ENCODE data around the gene NRP2.

The NRP2 gene

DNA sequence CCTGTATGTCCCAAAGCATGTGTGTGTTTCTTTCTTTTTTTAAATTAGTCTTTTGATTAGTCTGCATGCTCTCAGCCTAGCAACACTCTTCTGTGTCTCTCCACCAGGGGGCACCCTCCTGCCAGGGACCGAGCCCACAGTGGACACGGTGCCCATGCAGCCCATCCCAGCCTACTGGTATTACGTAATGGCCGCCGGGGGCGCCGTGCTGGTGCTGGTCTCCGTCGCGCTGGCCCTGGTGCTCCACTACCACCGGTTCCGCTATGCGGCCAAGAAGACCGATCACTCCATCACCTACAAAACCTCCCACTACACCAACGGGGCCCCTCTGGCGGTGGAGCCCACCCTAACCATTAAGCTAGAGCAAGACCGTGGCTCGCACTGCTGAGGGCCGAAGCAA, 93.8 kb downstream of the NRP2 start:
- no peak for DNase-seq (ENCODE audit: low read depth)

GRCh38 chr2:205776720-205777119, 94.4 kb downstream of the NRP2 start:
- no peak for DNase-seq (ENCODE audit: low read depth)

DNA sequence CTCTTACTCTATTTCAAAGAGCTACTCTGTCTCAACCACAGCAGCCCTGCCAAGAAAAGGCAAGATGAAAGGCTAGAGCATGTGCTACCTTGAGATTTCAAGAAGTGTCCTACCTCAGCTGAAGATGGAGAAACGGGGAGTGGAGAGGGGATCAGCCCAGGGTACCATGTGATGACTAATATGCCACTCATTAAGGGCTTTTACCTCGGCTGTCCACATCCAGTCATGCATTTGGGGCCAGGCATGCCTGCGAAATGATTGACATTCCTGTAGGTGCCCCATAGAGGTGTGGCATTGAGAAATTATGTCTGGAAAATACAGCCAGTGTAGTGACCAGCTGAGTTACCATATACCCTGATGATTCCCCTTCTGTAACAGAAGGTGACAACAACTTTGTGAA, 96.1 kb downstream of the NRP2 start:
- DNase-seq (ENCODE audit: low read depth) = no peak

- no peak for DNase-seq (ENCODE audit: low read depth)
These were observed 98.3 kb downstream of the NRP2 start for GRCh38 chr2:205780645-205781044.

GRCh38 chr2:205781244-205781931, 99.1 kb downstream of the NRP2 start:
- no peak for DNase-seq (ENCODE audit: low read depth)

DNA sequence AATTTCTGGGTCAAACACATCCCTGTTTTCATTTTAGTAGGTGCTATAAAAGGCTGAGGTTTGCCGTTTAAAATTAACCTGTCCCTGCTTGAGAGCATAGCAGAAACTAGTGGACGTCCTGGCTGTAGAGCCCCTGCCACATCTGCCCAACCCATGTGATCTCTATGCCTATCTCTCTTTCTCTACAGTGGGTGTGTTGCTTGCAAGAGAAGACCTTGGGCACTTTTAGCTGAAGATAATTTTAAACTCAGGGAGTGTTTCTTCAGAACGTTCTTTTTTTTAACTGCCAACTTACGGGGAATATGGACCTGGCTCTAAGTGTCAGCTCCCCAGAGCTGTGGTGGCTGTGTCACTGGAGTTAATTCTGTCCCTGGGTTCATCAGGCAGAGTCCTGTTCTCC, 100.6 kb downstream of the NRP2 start:
- no peak for DNase-seq (ENCODE audit: low read depth)

DNA sequence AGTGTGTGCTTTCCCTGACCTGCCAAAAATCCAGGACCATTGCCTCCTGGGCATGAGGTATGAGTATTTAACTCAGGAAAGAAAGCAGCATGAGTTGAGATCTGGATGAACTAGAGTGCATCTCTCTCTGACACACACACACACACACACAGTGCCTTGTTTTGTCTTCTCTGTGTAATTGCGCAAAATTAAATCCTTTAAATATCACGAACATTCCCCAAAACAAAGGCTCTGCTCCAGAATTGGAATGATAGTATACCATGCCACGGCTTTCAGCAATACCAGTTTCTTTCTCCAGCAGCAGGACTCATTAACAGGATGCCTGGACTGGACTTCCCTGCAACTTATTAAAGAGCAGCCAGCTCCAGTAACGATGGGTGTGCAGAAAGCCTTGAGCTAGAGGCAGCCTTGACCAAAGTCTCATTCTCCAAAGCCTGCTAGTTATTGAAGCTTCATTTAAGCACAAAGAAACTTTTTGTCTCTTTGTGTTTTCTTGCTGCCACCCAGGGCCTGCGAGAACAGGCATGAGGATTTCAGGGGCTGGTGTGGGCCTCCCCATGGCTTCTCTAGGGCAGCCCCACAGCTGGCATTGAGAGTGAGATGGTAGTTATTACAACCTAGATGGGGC, 101.7 kb downstream of the NRP2 start:
- DNase-seq (ENCODE audit: low read depth) = no peak

GRCh38 chr2:205785507-205786260, 103.4 kb downstream of the NRP2 start:
- no peak for DNase-seq (ENCODE audit: low read depth)

GRCh38 chr2:205786976-205787375, 104.7 kb downstream of the NRP2 start:
- DNase-seq (ENCODE audit: low read depth) = no peak

DNA sequence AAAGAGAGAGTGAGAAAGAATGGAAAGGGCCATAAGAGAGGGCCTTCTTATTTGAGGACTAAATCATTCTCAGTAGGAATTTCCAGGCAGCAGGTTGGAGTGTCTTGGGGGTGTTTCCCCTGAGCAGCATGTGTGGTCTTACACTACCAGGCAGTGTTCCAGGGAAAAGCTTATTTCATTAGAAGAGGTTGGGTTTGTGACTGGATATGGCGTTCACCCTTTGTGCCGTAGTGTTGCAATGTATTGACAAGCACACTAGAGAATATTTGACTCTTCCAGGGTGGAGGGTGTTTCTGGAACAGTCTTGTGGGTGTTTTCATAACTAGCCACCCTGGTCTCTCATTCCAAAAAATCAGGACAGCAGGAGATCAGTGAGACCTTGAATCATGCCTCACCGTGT, 105.5 kb downstream of the NRP2 start:
- no peak for DNase-seq (ENCODE audit: low read depth)

DNA sequence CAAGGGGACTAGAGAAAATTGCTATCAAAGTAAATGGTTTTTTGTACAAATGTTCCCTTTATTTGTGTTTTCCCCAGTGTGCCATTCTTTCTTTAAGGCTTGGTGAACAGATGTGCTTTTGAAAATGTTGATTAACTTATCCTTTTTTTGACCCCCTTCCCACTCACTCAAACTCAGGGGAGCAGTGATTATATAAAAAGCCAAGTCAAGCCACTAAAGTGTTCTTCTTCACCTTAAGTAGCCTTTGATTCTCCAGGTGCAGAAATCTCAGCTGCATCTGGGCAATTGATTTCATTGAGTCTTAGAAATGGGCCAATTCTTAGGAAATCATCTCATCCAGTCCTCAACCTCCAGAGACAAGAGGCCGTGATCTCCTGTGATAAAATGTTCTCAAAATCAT, 107.6 kb downstream of the NRP2 start:
- DNase-seq (ENCODE audit: low read depth) = no peak

- no peak for DNase-seq (ENCODE audit: low read depth)
These were observed 110.6 kb downstream of the NRP2 start for GRCh38 chr2:205792908-205793307.

GRCh38 chr2:205796805-205797313, 114.6 kb downstream of the NRP2 start:
- no peak for DNase-seq (ENCODE audit: low read depth)

GRCh38 chr2:205797866-205798265, 115.6 kb downstream of the NRP2 start:
- no peak for DNase-seq (ENCODE audit: low read depth)

GRCh38 chr2:205800224-205800623, 117.9 kb downstream of the NRP2 start:
- no peak for DNase-seq (ENCODE audit: low read depth)

GRCh38 chr2:205800773-205801172, 118.5 kb downstream of the NRP2 start:
- DNase-seq (ENCODE audit: low read depth) = no peak

DNA sequence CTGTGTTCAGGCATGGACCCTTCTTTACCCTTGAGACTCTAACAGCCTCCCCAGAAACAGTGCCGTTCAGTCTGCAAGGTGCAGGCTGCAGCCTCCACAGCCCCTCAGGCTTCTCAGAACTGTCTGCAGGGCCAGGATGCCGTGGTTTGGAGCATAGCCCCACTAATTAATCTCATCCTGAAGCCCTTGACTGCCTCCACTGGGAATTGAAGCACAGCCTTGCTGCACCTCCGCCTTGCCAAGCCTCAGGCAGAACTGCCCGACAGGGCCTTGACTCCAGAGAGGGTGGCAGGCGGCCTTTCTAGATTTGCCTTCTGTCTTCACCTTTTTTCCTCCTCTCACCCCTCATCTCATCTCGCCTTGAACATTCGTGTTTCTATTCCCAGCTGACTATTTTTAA, 119.8 kb downstream of the NRP2 start:
- no peak for DNase-seq (ENCODE audit: low read depth)

DNA sequence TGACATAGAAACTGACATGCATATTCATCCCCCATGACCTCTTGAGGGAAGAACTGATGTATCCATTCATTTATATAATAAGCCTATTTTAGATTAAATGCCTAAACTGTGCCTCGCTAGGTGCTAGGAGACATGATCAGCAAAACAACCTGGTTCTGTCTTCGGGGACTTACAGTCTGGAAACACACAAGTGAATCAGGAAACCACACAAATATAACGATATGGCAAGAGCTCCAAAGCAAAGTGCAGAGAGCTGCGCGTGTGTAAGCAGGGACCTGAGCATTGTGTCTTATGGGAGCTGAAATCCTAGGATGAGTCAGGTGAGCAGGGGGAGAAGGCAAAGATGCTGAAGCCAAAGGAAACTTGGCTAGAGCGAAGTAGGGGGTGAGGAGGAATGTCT, 120.6 kb downstream of the NRP2 start:
- DNase-seq (ENCODE audit: low read depth) = no peak

DNA sequence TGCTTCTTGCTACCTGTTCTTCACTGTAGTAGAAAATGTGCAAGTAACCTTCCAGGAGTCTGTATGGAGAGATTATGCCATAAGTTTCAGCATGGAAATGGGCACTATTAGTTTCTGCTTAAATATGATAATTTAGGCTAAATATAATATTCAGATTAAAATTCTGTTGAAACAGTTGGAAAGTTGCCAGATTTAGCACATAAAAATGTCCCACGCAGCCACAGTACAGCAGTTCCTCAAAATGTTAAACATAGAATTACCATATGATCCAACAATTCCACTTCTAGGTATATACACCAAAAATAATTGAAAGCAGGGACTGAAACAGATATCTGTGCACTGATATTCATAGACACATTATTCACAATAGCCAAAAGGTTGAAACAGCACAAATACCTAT, 121.2 kb downstream of the NRP2 start:
- no peak for DNase-seq (ENCODE audit: low read depth)

DNA sequence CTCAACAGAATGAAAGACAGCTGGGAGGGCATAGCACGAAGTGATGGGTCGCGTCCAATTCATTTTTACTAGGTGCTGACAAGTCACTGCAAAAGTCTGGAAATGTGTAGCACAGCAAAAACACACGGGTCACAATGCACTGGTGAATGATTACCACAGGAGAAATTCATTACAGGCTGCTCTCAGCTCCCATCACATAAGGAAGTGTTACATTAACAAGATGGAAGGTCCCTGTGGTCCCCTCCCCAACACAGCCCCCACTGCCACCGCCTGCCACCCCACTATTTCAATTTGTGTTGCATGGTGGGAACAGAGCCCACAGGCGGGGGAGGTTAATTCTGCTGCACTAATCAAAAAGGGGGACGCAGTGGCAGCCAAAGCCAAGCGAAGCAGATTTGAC, 122.8 kb downstream of the NRP2 start:
- no peak for DNase-seq (ENCODE audit: low read depth)

DNA sequence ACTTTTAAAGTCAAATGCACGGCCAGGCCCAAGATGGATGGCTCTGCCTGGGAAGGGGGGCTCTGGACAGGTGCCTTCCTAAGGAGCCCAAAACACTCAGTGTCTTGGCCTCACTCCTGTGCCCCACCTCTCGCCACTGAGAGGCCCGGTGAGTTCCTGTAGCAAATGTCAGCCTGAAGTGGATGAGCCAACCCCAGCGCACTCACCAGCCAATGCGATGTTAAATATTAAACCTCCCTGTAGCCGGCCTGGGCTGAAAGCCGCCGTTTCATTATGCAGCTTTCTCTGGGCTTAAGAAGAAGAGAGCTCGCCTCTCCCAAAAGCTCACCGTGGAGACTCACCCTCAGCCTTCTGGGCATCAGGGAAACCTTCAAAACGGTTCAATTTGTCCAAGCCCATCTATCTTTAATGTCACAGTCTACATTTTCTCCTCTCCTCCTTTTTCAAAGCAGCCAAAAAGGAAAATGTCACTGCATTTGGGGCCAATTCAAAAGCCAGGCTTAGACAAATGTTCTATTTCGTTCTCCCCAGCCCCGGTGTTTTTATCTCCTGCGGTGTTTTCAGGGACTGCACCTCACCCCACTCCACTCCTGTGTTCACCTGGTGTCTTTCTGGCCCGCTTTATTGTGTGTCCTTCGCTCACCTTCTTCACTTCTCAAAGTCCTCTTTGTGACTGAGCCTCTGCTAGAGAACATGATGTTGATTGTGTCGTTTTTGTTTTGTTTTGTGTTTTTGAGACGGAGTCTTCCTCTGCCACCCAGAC, 124.0 kb downstream of the NRP2 start:
- no peak for DNase-seq (ENCODE audit: low read depth)

DNA sequence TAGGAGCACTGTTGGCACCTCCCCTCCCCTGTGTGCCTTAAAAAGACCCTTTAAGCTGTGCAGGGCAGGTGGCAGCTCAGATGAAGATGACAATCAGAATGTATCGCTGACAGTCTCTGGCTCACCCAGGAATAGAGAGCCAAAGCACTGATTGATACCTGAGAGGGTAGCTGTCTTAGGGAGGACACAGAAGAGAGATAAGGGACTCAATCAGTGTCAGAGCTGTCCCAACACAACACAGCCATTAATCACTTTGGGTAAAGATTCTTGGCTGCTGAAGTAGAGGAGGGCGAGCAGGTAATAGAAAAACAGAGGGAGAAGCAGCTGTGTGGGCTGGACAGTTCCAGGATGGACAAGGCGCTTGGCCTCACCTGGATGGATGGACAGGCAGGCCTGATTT, 124.9 kb downstream of the NRP2 start:
- DNase-seq (ENCODE audit: low read depth) = no peak

Data from stimulated activated CD4-positive, alpha-beta T cell treated with anti-CD3 and anti-CD28 coated beads, Interleukin-2, amount 100 ng/mL, for 4 hours (primary cell).